SK-N-SH (cell line): ENCODE results near the gene ARHGAP1. TPM values are rescaled to one million over a fixed set of nuclear protein-coding genes. Genes with fewer than 3 reads are reported as not detected.

Source experiments
- CTCF ChIA-PET: fragments of 300-600, 350-600 bp; formaldehyde crosslinking; extraction: SDS; loops from one replicate; lab custom pipeline; 2021; lab: Yijun Ruan, JAX
- POLR2A ChIA-PET: fragments of 350-600 bp; sonication (Branson Sonifier 250); formaldehyde crosslinking; extraction: SDS; loops from one replicate; lab custom pipeline; 2020; ENCODE audit warnings: antibody characterized with exemption, inconsistent platforms; lab: Yijun Ruan, JAX
- DNase-seq: peaks from one replicate; pipeline ENCODE4 v3.0.0; 2012
- H2AFZ ChIP-seq: fragments of 200-600 bp; sonication (generic); 2 replicates; pipeline ENCODE4 v1.8.1; 2016; ENCODE audit warnings: antibody characterized with exemption, mild to moderate bottlenecking, low read depth
- H3F3A ChIP-seq: fragments of 200-600 bp; sonication (generic); replicated peaks from 2 replicates; pipeline ENCODE3; 2016; ENCODE audit warnings: antibody characterized with exemption, mild to moderate bottlenecking; ENCODE audit not compliant: insufficient read depth
- H3K27ac ChIP-seq, 2 experiments: fragments of 200-500 bp in 1 of 2; fragments of 200-600 bp in 1 of 2; sonication (Bioruptor generic) in 1 of 2; sonication (generic), shearing (Covaris generic) in 1 of 2; 2 replicates each; pipeline versions ENCODE4 v1.5.1 to v1.6.1; 2014 to 2016; ENCODE audit warnings: low read depth in 2 of 2, inconsistent platforms in 1 of 2, low read length in 1 of 2, mild to moderate bottlenecking in 1 of 2, mixed read lengths in 1 of 2
- H3K27me3 ChIP-seq: fragments of 200-600 bp; sonication (generic), shearing (Covaris generic); 2 replicates; pipeline ENCODE4 v1.6.1; 2016; ENCODE audit warnings: mixed run types; ENCODE audit not compliant: insufficient read depth
- H3K36me3 ChIP-seq, 2 experiments: fragments of 200-500 bp in 1 of 2; fragments of 200-600 bp in 1 of 2; sonication (Bioruptor generic) in 1 of 2; sonication (generic) in 1 of 2; replicated peaks in 1 of 2; 2 replicates each; pipeline versions ENCODE3 to v1.5.1; 2014 to 2016; ENCODE audit warnings: low read length in 1 of 2, mild to moderate bottlenecking in 1 of 2; ENCODE audit not compliant: insufficient read depth in 2 of 2, control insufficient read depth in 1 of 2
- H3K4me1 ChIP-seq, 2 experiments: fragments of 200-500 bp in 1 of 2; fragments of 200-600 bp in 1 of 2; sonication (Bioruptor generic) in 1 of 2; sonication (generic), shearing (Covaris generic) in 1 of 2; 2 replicates each; pipeline versions ENCODE4 v1.5.1 to v1.6.1; 2014 to 2016; ENCODE audit warnings: low read depth in 1 of 2, low read length in 1 of 2, mixed run types in 1 of 2; ENCODE audit not compliant: insufficient read depth in 2 of 2, control insufficient read depth in 1 of 2
- H3K4me2 ChIP-seq: fragments of 200-600 bp; sonication (generic), shearing (Covaris generic); 2 replicates; pipeline ENCODE4 v1.6.1; 2017; ENCODE audit warnings: mixed run types
- H3K4me3 ChIP-seq, 2 experiments: fragments of 200-500 bp in 1 of 2; fragments of 200-600 bp in 1 of 2; sonication (Bioruptor generic) in 1 of 2; sonication (generic), shearing (Covaris generic) in 1 of 2; 2 replicates each; pipeline versions ENCODE4 v1.5.1 to v1.8.1; 2014 to 2016; ENCODE audit warnings: low read depth in 2 of 2, inconsistent platforms in 1 of 2, low read length in 1 of 2, mild to moderate bottlenecking in 1 of 2, mixed read lengths in 1 of 2, moderate library complexity in 1 of 2
- H3K79me2 ChIP-seq: fragments of 200-600 bp; sonication (generic); 2 replicates; pipeline ENCODE4 v1.8.1; 2017; ENCODE audit warnings: mild to moderate bottlenecking; ENCODE audit not compliant: insufficient read depth
- H3K9ac ChIP-seq: fragments of 200-600 bp; sonication (generic); 2 replicates; pipeline ENCODE4 v1.6.1; 2017; ENCODE audit warnings: mixed run types
- H3K9me2 ChIP-seq: fragments of 200-600 bp; sonication (generic); 2 replicates; pipeline ENCODE4 v1.6.1; 2017; ENCODE audit warnings: mixed run types
- H3K9me3 ChIP-seq: fragments of 200-600 bp; sonication (generic); 2 replicates; pipeline ENCODE4 v1.6.1; 2017; ENCODE audit warnings: mixed run types, mild to moderate bottlenecking, moderate library complexity
- H4K20me1 ChIP-seq: fragments of 200-600 bp; sonication (generic); 2 replicates; pipeline ENCODE4 v1.6.1; 2017; ENCODE audit warnings: mild to moderate bottlenecking, mixed run types; ENCODE audit not compliant: insufficient read depth
- CHD2 ChIP-seq: fragments of 150-350 bp; IDR thresholded peaks from 2 replicates; pipeline ENCODE4 v1.6.1; 2018; ENCODE audit warnings: low read length; ENCODE audit not compliant: partially characterized antibody
- FOSL2 ChIP-seq: IDR thresholded peaks from 2 replicates; pipeline ENCODE4 v1.4.0; 2012; ENCODE audit warnings: low read depth, mild to moderate bottlenecking, moderate library complexity, borderline replicate concordance
- FOXM1 ChIP-seq: IDR thresholded peaks from 2 replicates; pipeline ENCODE4 v1.4.0; 2012; ENCODE audit warnings: low read depth, mild to moderate bottlenecking
- JUND ChIP-seq: IDR thresholded peaks from 2 replicates; pipeline ENCODE4 v1.4.0; 2012
- MEF2A ChIP-seq: IDR thresholded peaks from 2 replicates; pipeline ENCODE4 v1.4.0; 2012; ENCODE audit warnings: low read depth, borderline replicate concordance
- NRF1 ChIP-seq: IDR thresholded peaks from 2 replicates; pipeline ENCODE4 v1.6.1; 2012; ENCODE audit warnings: low read depth, mild to moderate bottlenecking, low read length
- PBX3 ChIP-seq: IDR thresholded peaks from 2 replicates; pipeline ENCODE4; 2012
- POLR2AphosphoS5 ChIP-seq: IDR thresholded peaks from 2 replicates; pipeline ENCODE4 v1.6.1; 2012; ENCODE audit warnings: low read depth, low read length
- RAD21 ChIP-seq: IDR thresholded peaks from 2 replicates; pipeline ENCODE4 v1.6.1; 2012; ENCODE audit warnings: mild to moderate bottlenecking, low read length
- RCOR1 ChIP-seq: fragments of 150-350 bp; IDR thresholded peaks from 2 replicates; pipeline ENCODE4 v1.6.1; 2017; ENCODE audit warnings: antibody characterized with exemption, low read length
- RFX5 ChIP-seq: IDR thresholded peaks from 2 replicates; pipeline ENCODE4 v1.6.1; 2012; ENCODE audit warnings: mild to moderate bottlenecking, improper control_type of control experiment, low read length
- RXRA ChIP-seq: IDR thresholded peaks from 2 replicates; pipeline ENCODE4 v1.4.0; 2012; ENCODE audit warnings: low read depth, mild to moderate bottlenecking, borderline replicate concordance
- TCF12 ChIP-seq: IDR thresholded peaks from 2 replicates; pipeline ENCODE4 v1.4.0; 2012
- TEAD4 ChIP-seq: IDR thresholded peaks from 2 replicates; pipeline ENCODE4 v1.4.0; 2012; ENCODE audit warnings: mild to moderate bottlenecking, borderline replicate concordance; ENCODE audit not compliant: insufficient read depth
- USF1 ChIP-seq: IDR thresholded peaks from 2 replicates; pipeline ENCODE4 v1.4.0; 2012; ENCODE audit warnings: low read depth, borderline replicate concordance
- WGBS: methylation state at CpG from one replicate; pipeline ENCODE4 v1.1.6; 2017; ENCODE audit warnings: low lambda C conversion rate; 5-methylcytosine and 5-hydroxymethylcytosine counted together
- polyA plus RNA-seq, 3 experiments: library from polyadenylated mRNA; depleted of rRNA; stranded (reverse); fragments of >200 nt; gene quantifications; 2 replicates each; pipeline ENCODE4 v1.2.3, GENCODE V29; 2012
- TF ChIP-seq, protein P1 (sequence below): fragments of 150-350 bp; IDR thresholded peaks from 2 replicates; pipeline ENCODE4 v1.6.1; 2016; ENCODE audit warnings: mild to moderate bottlenecking, low read depth, low read length
- TF ChIP-seq, protein P2 (sequence below): IDR thresholded peaks from 2 replicates; pipeline ENCODE4 v1.4.0; 2012; ENCODE audit warnings: low read depth
- TF ChIP-seq, protein P3 (sequence below): fragments of 150-350 bp; IDR thresholded peaks from 2 replicates; pipeline ENCODE4 v1.6.1; 2017; ENCODE audit warnings: antibody characterized with exemption, low read length, low read depth, borderline replicate concordance
- TF ChIP-seq, protein P4 (sequence below): IDR thresholded peaks from 2 replicates; pipeline ENCODE4 v1.4.0; 2012; ENCODE audit warnings: low read depth, borderline replicate concordance

The ARHGAP1 gene
- polyA plus RNA-seq, 1 of the 3 experiments (the other 2 are of a cell fraction), result 27.1 TPM

DNA sequence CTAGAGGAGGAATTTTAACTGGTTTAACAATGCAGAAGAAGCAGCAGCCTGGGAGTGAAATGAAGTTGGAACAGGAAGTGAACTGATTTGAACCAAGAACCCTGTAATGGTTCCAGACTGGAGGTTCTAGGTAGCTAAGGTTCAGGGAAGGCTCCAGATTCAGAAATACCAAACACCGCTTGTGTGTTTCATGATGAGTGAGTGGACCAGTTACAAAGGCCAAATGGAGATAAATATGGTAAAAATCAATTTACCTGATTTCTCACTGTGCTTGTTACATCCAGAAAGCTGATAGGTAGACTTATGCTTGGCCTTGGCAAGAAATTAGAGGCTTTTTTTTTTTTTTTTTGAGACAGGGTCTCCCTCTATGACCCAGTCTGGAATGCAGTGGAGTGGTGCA, 70.2 kb downstream of the ARHGAP1 start:
- Histone ChIP-seq H3K4me3 (no peak overlapping the region), H3K9ac (no peak overlapping the region), H3K79me2 (peaks cover 23% of the 10 kb centered on the region; the same call in 1 of the 2 replicates), H3F3A (peaks cover 8% of the 10 kb centered on the region), H3K27ac (no peak overlapping the region), H4K20me1 (no peaks in the 10 kb centered on the region), H3K9me2 (no peaks in the 10 kb centered on the region), H3K4me2 (no peak overlapping the region), H3K36me3 (peaks cover 17 to 28% of the 10 kb centered on the region in 2 experiments), H3K9me3 (no peaks in the 10 kb centered on the region), H2AFZ (no peak overlapping the region), H3K4me1 (no peaks in the 10 kb centered on the region), H3K27me3 (no peaks in the 10 kb centered on the region)
- POLR2A ChIA-PET, result no interaction called here
- no peak for TF ChIP-seq FOSL2
- TF ChIP-seq RCOR1, result no peak
- TF ChIP-seq, protein P1, sequence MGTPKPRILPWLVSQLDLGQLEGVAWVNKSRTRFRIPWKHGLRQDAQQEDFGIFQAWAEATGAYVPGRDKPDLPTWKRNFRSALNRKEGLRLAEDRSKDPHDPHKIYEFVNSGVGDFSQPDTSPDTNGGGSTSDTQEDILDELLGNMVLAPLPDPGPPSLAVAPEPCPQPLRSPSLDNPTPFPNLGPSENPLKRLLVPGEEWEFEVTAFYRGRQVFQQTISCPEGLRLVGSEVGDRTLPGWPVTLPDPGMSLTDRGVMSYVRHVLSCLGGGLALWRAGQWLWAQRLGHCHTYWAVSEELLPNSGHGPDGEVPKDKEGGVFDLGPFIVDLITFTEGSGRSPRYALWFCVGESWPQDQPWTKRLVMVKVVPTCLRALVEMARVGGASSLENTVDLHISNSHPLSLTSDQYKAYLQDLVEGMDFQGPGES, result no peak
- TF ChIP-seq MEF2A, result no peak
- TF ChIP-seq FOXM1, result no peak
- no peak for TF ChIP-seq POLR2AphosphoS5
- no peak for TF ChIP-seq NRF1
- TF ChIP-seq, protein P2, sequence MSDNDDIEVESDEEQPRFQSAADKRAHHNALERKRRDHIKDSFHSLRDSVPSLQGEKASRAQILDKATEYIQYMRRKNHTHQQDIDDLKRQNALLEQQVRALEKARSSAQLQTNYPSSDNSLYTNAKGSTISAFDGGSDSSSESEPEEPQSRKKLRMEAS, result no peak
- TF ChIP-seq, protein P3, sequence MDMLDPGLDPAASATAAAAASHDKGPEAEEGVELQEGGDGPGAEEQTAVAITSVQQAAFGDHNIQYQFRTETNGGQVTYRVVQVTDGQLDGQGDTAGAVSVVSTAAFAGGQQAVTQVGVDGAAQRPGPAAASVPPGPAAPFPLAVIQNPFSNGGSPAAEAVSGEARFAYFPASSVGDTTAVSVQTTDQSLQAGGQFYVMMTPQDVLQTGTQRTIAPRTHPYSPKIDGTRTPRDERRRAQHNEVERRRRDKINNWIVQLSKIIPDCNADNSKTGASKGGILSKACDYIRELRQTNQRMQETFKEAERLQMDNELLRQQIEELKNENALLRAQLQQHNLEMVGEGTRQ, result no peak
- no peak for TF ChIP-seq TCF12
- TF ChIP-seq JUND, result no peak
- TF ChIP-seq PBX3, result no peak
- no peak for TF ChIP-seq RFX5
- TF ChIP-seq TEAD4, result no peak
- TF ChIP-seq RXRA, result no peak
- TF ChIP-seq, protein P4, sequence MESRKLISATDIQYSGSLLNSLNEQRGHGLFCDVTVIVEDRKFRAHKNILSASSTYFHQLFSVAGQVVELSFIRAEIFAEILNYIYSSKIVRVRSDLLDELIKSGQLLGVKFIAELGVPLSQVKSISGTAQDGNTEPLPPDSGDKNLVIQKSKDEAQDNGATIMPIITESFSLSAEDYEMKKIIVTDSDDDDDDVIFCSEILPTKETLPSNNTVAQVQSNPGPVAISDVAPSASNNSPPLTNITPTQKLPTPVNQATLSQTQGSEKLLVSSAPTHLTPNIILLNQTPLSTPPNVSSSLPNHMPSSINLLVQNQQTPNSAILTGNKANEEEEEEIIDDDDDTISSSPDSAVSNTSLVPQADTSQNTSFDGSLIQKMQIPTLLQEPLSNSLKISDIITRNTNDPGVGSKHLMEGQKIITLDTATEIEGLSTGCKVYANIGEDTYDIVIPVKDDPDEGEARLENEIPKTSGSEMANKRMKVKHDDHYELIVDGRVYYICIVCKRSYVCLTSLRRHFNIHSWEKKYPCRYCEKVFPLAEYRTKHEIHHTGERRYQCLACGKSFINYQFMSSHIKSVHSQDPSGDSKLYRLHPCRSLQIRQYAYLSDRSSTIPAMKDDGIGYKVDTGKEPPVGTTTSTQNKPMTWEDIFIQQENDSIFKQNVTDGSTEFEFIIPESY, result no peak
- TF ChIP-seq CHD2, result no peak
- no peak for TF ChIP-seq USF1
- TF ChIP-seq RAD21, result no peak
- CTCF ChIA-PET, result interaction anchor here (1.1 to 2.1 kb wide), 2 partner anchors 12 to 26 kb away, joined by 3 to 7 read pairs; partner anchors contain the start of gene ATG13
- no peak for DNase-seq
- WGBS, result 100% methylated on average over 1 of the region's 1 CpG
